ENCODE data around the gene MTMR4.

The MTMR4 gene

DNA sequence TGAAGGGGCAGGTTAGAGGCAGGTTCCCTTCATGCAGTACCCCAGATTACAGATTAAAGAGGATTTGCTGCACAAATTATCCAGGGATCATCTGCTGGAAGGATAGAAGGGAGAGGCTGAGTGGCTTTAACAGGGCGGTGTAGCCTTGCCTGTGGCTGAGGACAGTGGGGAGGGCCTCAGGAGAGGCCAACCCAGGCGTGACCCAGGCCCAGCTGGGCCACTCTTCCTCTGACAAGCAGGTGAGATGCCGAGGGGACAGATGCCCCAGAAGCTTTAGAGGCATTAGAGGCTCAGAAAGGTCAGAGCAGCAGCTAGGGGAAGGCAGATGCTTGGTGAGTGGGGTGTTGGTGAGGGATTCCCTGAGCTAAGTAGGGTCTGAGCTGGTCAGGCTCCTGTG is 18.1 kb upstream of the MTMR4 start:
- no peak for DNase-seq (ENCODE audit: low read depth)
- H3K4me3 ChIP-seq (ENCODE audit: low read depth, low read length) = no peak overlapping the region; the same call in 1 of the 2 replicates
- TF ChIP-seq, protein P1, sequence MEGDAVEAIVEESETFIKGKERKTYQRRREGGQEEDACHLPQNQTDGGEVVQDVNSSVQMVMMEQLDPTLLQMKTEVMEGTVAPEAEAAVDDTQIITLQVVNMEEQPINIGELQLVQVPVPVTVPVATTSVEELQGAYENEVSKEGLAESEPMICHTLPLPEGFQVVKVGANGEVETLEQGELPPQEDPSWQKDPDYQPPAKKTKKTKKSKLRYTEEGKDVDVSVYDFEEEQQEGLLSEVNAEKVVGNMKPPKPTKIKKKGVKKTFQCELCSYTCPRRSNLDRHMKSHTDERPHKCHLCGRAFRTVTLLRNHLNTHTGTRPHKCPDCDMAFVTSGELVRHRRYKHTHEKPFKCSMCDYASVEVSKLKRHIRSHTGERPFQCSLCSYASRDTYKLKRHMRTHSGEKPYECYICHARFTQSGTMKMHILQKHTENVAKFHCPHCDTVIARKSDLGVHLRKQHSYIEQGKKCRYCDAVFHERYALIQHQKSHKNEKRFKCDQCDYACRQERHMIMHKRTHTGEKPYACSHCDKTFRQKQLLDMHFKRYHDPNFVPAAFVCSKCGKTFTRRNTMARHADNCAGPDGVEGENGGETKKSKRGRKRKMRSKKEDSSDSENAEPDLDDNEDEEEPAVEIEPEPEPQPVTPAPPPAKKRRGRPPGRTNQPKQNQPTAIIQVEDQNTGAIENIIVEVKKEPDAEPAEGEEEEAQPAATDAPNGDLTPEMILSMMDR (IDR thresholded peaks at IDR 0.05; ENCODE audit: control insufficient read depth, extremely low read depth, insufficient read depth) = no peak

DNA sequence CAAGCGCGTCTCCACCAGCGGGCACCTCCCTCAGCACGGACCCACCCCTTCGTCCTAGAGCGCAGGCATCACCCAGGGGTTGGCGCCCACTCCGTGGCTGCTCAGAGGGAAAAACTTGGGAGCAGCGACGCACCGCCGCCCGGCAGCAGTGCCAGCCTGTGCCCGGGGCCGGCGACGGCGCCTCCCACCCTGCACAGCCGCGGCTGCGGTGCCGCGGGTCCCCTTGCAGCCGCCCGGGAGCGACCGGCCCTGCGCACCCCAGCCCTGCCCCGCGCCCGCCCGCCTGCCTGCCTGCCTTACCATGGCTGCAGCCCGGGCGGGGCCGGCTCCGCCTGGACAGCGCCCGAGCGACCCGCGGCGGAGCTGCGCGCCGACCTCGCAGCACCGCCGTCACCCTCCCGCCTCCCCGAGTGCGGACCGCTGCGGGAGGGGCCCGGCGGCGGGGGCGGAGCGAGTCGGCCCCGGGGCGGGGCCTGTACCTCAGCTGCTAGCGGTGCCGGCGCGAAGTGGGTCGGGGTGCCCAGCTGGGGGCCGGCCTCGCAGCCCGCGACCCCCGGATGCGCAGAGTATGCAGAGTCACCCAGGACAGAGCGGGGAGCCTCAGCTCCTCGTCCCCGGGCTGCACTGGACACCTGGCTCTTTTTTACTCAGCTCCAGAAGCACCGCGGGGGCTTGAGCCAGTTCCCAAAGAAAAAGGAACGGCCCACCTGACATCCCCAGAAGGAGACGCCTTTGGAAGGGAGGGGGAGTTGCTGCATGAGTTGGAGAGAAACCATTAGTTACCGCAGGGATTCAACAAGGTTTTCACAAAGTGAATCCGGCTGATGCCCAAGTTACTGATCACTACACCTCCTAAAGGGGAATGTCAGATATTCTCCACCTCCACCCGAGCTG is 17.5 kb upstream of the MTMR4 start:
- TF ChIP-seq, protein P1 (IDR thresholded peaks at IDR 0.05; ENCODE audit: control insufficient read depth, extremely low read depth, insufficient read depth) = no peak
- peak overlapping the region; percentile 37 for H3K4me3 ChIP-seq (ENCODE audit: low read depth, low read length)
- DNase-seq (ENCODE audit: low read depth) = no peak

DNA sequence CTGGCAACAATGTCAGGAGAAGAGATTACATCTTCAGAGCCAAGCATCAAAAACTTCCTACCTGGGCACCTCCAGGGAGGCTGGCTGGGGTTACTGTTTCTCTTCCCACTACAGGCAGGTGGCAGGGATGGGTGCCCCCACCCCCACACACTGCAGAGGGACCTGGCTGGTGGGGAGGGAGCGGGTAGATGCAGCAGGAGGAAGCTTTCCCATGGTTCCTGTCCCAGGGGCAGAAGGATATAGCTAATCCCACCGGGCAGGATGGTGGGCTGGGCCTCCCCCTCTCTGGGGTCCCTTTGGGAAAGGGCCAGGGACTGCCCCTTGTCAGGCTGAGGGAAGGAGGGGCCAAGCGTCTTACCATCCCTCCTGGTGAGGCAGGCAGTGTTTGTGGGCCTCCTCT is 16.7 kb upstream of the MTMR4 start:
- DNase-seq (ENCODE audit: low read depth) = no peak
- TF ChIP-seq, protein P1 (IDR thresholded peaks at IDR 0.05; ENCODE audit: control insufficient read depth, extremely low read depth, insufficient read depth) = no peak
- no peak overlapping the region for H3K4me3 ChIP-seq (ENCODE audit: low read depth, low read length)

DNA sequence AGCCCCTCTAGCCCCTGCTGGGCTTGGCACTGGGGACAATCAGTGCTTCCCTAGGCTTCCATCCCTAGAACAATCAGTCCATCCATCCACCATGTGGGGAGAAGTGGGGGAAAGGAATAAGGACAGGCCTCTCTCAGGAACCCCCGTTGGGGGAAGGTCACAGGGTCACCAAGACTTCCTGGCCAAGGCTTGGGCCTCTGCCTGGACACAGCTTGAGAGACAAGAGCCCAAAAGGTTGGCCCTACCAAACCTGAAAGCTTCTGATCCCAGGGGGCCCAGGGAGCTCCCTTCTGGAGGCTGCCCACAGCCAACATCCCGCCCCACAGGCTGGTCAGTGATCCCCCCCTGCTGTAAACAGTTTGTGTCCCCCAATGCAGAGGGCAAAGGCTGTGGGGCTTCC is 16.2 kb upstream of the MTMR4 start:
- no peak overlapping the region for H3K4me3 ChIP-seq (ENCODE audit: low read depth, low read length)
- TF ChIP-seq, protein P1 (IDR thresholded peaks at IDR 0.05; ENCODE audit: control insufficient read depth, extremely low read depth, insufficient read depth) = no peak
- no peak for DNase-seq (ENCODE audit: low read depth)

DNA sequence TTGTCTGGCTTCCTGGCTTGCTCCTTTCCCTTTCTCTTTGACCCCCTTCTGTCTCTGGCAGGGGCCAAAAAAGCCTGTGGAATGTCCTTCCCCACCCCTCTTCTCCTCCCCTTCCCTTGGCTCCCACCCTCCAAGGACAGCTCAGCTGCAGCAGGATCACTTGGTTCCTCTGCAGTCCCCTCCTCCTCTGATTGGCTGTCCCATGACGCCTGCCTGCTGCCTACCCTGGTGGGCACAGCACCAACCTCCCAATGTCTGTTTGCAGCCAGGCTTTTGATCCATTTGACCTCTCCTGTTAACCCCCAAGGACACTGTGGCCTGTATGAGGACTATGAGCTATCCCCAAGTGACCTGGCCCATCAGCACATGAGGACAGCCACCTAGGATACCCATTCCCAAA is 14.8 kb upstream of the MTMR4 start:
- TF ChIP-seq, protein P1 (IDR thresholded peaks at IDR 0.05; ENCODE audit: control insufficient read depth, extremely low read depth, insufficient read depth) = no peak
- no peak overlapping the region for H3K4me3 ChIP-seq (ENCODE audit: low read depth, low read length)
- no peak for DNase-seq (ENCODE audit: low read depth)

DNA sequence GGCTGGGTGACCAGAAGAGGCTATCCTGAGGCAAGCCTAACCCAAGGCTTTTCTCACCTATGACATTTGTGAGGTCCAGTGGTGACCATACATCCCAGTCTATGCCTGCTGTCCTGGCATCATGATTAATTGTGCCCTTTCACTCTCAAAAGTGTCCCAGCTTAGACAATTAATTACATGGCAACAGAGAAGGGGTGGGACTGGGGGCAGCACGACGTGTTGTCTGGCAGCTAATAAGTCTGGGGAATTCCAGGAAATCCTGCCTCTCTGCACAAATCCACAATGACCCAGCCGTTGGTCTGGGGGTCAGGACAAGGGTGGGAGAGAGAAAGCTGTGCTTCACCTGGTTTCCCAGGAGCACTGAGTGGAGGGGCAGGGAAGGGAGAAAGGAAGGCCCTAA is 14.0 kb upstream of the MTMR4 start:
- no peak for DNase-seq (ENCODE audit: low read depth)
- TF ChIP-seq, protein P1 (IDR thresholded peaks at IDR 0.05; ENCODE audit: control insufficient read depth, extremely low read depth, insufficient read depth) = no peak

DNA sequence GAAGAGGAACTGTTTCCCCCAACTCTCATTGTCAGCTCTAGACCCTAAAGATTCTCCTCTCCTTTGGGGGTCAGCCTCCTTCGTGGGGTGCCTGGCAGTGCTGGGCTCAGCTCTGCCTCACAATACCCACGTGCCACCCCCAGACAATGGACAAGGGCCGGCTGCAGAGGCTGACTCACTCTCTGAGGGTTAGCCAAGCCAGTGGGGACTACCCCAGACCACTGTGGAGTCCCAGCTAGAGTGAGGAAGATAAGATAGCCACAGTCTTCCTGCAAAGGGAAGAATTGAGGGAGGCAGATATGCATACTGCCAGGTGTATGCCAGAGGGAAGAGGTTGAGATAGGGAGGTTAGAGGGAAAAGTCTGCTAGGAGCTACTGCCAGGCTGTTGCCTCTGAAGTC is 13.5 kb upstream of the MTMR4 start:
- no peak for DNase-seq (ENCODE audit: low read depth)
- TF ChIP-seq, protein P1 (IDR thresholded peaks at IDR 0.05; ENCODE audit: control insufficient read depth, extremely low read depth, insufficient read depth) = no peak
- no peak overlapping the region for H3K4me3 ChIP-seq (ENCODE audit: low read depth, low read length)

More for the DNA sequence above, 14.0 kb upstream of the MTMR4 start:
- no peak overlapping the region for H3K4me3 ChIP-seq (ENCODE audit: low read depth, low read length)

All from LNCaP clone FGC (cell line).